ENCODE results near the gene EPB41. TPM values are rescaled to one million over a fixed set of nuclear protein-coding genes. Genes with fewer than 3 reads are reported as not detected.
A peak's percentile ranks its signal among the peaks of the same experiment; 100 is the strongest.

The EPB41 gene
- total and polyA plus RNA-seq, 9 of the 15 experiments (the other 6 are each of a cell fraction or from before 2014, with no cell fraction given) = 3.7 to 213 (median 141) TPM

GRCh38 chr1:28886731-28887418, 27.5 kb upstream of the EPB41 start (continued):
- TF ChIP-seq MGA (IDR thresholded peaks at IDR 0.05) (peak; percentile 96), TCF3 (CRISPR knock-in tag; IDR thresholded peaks at IDR 0.05) (peak; percentile 35; the same call in 1 of the 2 replicates), ID3 (CRISPR knock-in tag; IDR thresholded peaks at IDR 0.05) (no peak), ID3 (tag; IDR thresholded peaks at IDR 0.05) (peak; percentile 87; the same call in 1 of the 2 replicates), NUFIP1 (IDR thresholded peaks at IDR 0.05; ENCODE audit: partially characterized antibody) (no peak), MAZ (CRISPR knock-in tag; conservative IDR thresholded peaks at IDR 0.05 in 1 of 2, IDR thresholded peaks at IDR 0.05 in 1 of 2) (peak; percentile 89 to 92), ZNF696 (CRISPR knock-in tag; conservative IDR thresholded peaks at IDR 0.05) (no peak), SNAPC5 (CRISPR knock-in tag; IDR thresholded peaks at IDR 0.05) (no peak), CCNT2 (IDR thresholded peaks at IDR 0.05; ENCODE audit: borderline replicate concordance, extremely low read depth, insufficient read length, low read depth, low read length) (peak; percentile 55), TOE1 (IDR thresholded peaks at IDR 0.05; ENCODE audit: borderline replicate concordance) (peak; percentile 64; the same call in 1 of the 2 replicates), TOE1 (CRISPR knock-in tag; IDR thresholded peaks at IDR 0.05; ENCODE audit: borderline replicate concordance, low read depth) (no peak)
